HepG2 (cell line): ENCODE results near the gene ARHGDIA. TPM values are rescaled to one million over a fixed set of nuclear protein-coding genes. Genes with fewer than 3 reads are reported as not detected.

Experiments used
- ATF1 ChIP-seq: IDR thresholded peaks from 2 replicates; pipeline ENCODE4 v1.6.1; 2016; ENCODE audit warnings: mild to moderate bottlenecking, control low read depth
- ERF ChIP-seq: IDR thresholded peaks from 2 replicates; pipeline ENCODE4 v1.6.1; 2018; ENCODE audit warnings: missing biosample characterization, missing genetic modification reagents
- GTF2F1 ChIP-seq: fragments of 150-350 bp; IDR thresholded peaks from 2 replicates; pipeline ENCODE4 v1.6.1; 2014; ENCODE audit warnings: low read length
- HOXA7 ChIP-seq: sonication (generic); formaldehyde crosslinking; IDR thresholded peaks from 2 replicates; pipeline ENCODE4 v1.8.1; 2022; ENCODE audit warnings: mild to moderate bottlenecking, missing genetic modification reagents, moderate library complexity
- JDP2 ChIP-seq: sonication (generic); formaldehyde crosslinking; IDR thresholded peaks from 2 replicates; pipeline ENCODE4 v1.8.1; 2022; ENCODE audit warnings: missing genetic modification reagents, borderline replicate concordance
- KLF13 ChIP-seq: sonication (generic); formaldehyde crosslinking; IDR thresholded peaks from 2 replicates; pipeline ENCODE4 v1.4.0; 2020; ENCODE audit warnings: mild to moderate bottlenecking, missing genetic modification reagents
- NFATC3 ChIP-seq: sonication (generic); formaldehyde crosslinking; IDR thresholded peaks from 2 replicates; pipeline ENCODE4 v1.5.1; 2020; ENCODE audit warnings: mild to moderate bottlenecking, missing genetic modification reagents
- NR2F6 ChIP-seq, 2 experiments: IDR thresholded peaks; 2 replicates each; pipeline ENCODE4 v1.6.1; 2016; ENCODE audit warnings: antibody characterized with exemption in 1 of 2, mild to moderate bottlenecking in 1 of 2
- PHF5A ChIP-seq: IDR thresholded peaks from one replicate; pipeline ENCODE4 v1.6.1; 2018; ENCODE audit warnings: low read depth, missing genetic modification reagents; ENCODE audit not compliant: unreplicated experiment
- RBM39 ChIP-seq: fragments of 200-400 bp; formaldehyde crosslinking; IDR thresholded peaks from one replicate; pipeline ENCODE4 v1.6.1; 2018; ENCODE audit warnings: antibody characterized with exemption, mild to moderate bottlenecking, low read depth, low read length; ENCODE audit not compliant: poor library complexity, severe bottlenecking
- SUZ12 ChIP-seq: fragments of 150-350 bp; IDR thresholded peaks from 2 replicates; pipeline ENCODE4 v1.6.1; 2014; ENCODE audit warnings: low read depth, low read length
- TEAD2 ChIP-seq: sonication (generic); formaldehyde crosslinking; IDR thresholded peaks from 2 replicates; pipeline ENCODE4 v1.9.0; 2021; ENCODE audit warnings: missing genetic modification reagents
- ZNF224 ChIP-seq: sonication (generic); formaldehyde crosslinking; IDR thresholded peaks from 2 replicates; pipeline ENCODE4 v1.5.0; 2020; ENCODE audit warnings: mild to moderate bottlenecking, missing genetic modification reagents
- ZNF253 ChIP-seq: sonication (generic); formaldehyde crosslinking; IDR thresholded peaks from 2 replicates; pipeline ENCODE4 v1.8.0; 2022; ENCODE audit warnings: mild to moderate bottlenecking, missing genetic modification reagents, borderline replicate concordance
- ZNF343 ChIP-seq: sonication (generic); formaldehyde crosslinking; IDR thresholded peaks from 2 replicates; pipeline ENCODE4 v1.4.0; 2020; ENCODE audit warnings: mild to moderate bottlenecking, missing genetic modification reagents
- ZNF367 ChIP-seq: sonication (generic); formaldehyde crosslinking; IDR thresholded peaks from 2 replicates; pipeline ENCODE4 v1.4.0; 2020; ENCODE audit warnings: missing genetic modification reagents, borderline replicate concordance
- ZNF672 ChIP-seq: sonication (generic); formaldehyde crosslinking; IDR thresholded peaks from 2 replicates; pipeline ENCODE4 v1.8.1; 2022; ENCODE audit warnings: missing genetic modification reagents
- polyA plus RNA-seq, 8 experiments: library from polyadenylated mRNA; depleted of rRNA in 3 of 8; stranded (reverse) in 7 of 8; unstranded in 1 of 8; fragments of >200 nt; fragmentation: Illumina TruSeq in 4 of 8; extraction: Trizol in 4 of 8; gene quantifications; 2 replicates each; pipeline versions ENCODE4 v1.2.1 to v1.2.3, GENCODE V29; 2011 to 2016; ENCODE audit warnings: low read depth in 4 of 8, missing spikeins in 1 of 8, mixed read lengths in 1 of 8; ENCODE audit not compliant: insufficient read depth in 1 of 8
- total RNA-seq, 5 experiments: library from RNA; depleted of rRNA; stranded (reverse); fragments of >200 nt; fragmentation: Illumina TruSeq; extraction: Trizol; gene quantifications; 2 replicates each; pipeline ENCODE4 v1.2.3, GENCODE V29; 2016; ENCODE audit warnings: low read depth in 1 of 5
- TF ChIP-seq, protein P1 (sequence below): sonication (generic); formaldehyde crosslinking; IDR thresholded peaks from 2 replicates; pipeline ENCODE4 v1.9.0; 2021; ENCODE audit warnings: missing genetic modification reagents, mild to moderate bottlenecking, borderline replicate concordance
- TF ChIP-seq, protein P2 (sequence below): sonication (generic); formaldehyde crosslinking; IDR thresholded peaks from 2 replicates; pipeline ENCODE4 v1.4.0; 2020; ENCODE audit warnings: mild to moderate bottlenecking, low read depth, missing genetic modification reagents
- TF ChIP-seq, protein P3 (sequence below): sonication (generic); formaldehyde crosslinking; IDR thresholded peaks from 2 replicates; pipeline ENCODE4 v1.5.0; 2020; ENCODE audit warnings: mild to moderate bottlenecking, missing genetic modification reagents, borderline replicate concordance

The ARHGDIA gene
- total and polyA plus RNA-seq, 2 of the 13 experiments (the other 11 are each of a cell fraction or from before 2014, with no cell fraction given), result 40.0 to 64.0 TPM

DNA sequence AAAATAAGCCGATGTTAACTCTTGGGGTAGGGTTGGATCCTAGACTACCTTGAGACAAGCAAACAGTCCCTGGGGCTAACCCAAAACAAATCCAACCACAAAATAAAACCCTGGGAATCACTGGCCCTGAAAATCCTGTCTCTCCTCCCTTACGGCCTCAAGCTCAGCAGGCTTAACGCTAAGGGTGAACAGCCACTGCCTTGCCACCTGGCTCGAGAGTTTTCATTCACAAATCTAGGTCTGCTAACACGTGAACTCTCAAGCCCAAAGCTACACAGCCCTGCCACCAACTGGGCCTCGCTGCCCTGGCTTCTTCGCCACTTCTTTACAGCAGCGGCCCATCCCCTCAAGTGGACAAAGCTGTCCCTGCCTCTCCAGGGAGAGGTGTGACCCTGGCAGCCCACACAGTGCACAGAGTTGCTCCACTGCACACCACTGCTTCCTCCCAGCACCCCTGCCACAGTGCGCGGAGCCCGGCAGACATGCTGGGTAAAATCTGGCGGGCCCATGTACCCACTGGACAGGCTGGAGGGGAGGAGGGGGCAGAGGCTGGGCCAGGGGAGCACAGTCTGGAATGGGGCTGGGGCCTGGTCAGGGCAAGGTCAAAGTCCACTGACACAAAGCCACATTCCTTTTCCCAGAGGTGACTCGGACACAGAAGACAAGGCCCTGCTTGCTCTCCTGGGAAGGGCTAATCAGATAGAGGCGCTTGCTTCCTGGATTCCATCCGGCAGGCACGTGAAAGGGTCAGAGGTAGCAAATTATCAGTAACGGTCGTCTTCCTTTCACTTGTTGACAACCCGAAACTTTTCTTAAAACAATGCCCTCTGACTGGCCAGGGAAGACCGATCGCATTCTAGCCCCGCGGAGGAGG, 39.1 kb upstream of the ARHGDIA start (continued):
- no peak for TF ChIP-seq ATF1 (CRISPR knock-in tag)
- TF ChIP-seq NR2F6 (IDR thresholded peaks at IDR 0.05), result peak; percentile 96
- peak; percentile 96 for TF ChIP-seq NR2F6 (CRISPR knock-in tag; IDR thresholded peaks at IDR 0.05)
- TF ChIP-seq ZNF253 (CRISPR knock-in tag), result peak; percentile 81; the same call in 1 of the 2 replicates
- TF ChIP-seq, protein P1, sequence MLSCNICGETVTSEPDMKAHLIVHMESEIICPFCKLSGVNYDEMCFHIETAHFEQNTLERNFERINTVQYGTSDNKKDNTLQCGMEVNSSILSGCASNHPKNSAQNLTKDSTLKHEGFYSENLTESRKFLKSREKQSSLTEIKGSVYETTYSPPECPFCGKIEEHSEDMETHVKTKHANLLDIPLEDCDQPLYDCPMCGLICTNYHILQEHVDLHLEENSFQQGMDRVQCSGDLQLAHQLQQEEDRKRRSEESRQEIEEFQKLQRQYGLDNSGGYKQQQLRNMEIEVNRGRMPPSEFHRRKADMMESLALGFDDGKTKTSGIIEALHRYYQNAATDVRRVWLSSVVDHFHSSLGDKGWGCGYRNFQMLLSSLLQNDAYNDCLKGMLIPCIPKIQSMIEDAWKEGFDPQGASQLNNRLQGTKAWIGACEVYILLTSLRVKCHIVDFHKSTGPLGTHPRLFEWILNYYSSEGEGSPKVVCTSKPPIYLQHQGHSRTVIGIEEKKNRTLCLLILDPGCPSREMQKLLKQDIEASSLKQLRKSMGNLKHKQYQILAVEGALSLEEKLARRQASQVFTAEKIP (CRISPR knock-in tag), result no peak
- no peak for TF ChIP-seq SUZ12
- TF ChIP-seq ZNF343 (CRISPR knock-in tag), result peak; percentile 67; the same call in 1 of the 2 replicates
- TF ChIP-seq, protein P2, sequence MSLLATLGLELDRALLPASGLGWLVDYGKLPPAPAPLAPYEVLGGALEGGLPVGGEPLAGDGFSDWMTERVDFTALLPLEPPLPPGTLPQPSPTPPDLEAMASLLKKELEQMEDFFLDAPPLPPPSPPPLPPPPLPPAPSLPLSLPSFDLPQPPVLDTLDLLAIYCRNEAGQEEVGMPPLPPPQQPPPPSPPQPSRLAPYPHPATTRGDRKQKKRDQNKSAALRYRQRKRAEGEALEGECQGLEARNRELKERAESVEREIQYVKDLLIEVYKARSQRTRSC (CRISPR knock-in tag), result no peak
- TF ChIP-seq HOXA7 (CRISPR knock-in tag), result no peak
- peak; percentile 82 for TF ChIP-seq PHF5A (CRISPR knock-in tag)
- TF ChIP-seq KLF13 (CRISPR knock-in tag), result peak; percentile 42; the same call in 1 of the 2 replicates
- peak; percentile 81 for TF ChIP-seq ERF (CRISPR knock-in tag)
- TF ChIP-seq ZNF224 (CRISPR knock-in tag), result peak; percentile 79
- no peak for TF ChIP-seq TEAD2 (CRISPR knock-in tag)
- no peak for TF ChIP-seq JDP2 (CRISPR knock-in tag)
- TF ChIP-seq, protein P3, sequence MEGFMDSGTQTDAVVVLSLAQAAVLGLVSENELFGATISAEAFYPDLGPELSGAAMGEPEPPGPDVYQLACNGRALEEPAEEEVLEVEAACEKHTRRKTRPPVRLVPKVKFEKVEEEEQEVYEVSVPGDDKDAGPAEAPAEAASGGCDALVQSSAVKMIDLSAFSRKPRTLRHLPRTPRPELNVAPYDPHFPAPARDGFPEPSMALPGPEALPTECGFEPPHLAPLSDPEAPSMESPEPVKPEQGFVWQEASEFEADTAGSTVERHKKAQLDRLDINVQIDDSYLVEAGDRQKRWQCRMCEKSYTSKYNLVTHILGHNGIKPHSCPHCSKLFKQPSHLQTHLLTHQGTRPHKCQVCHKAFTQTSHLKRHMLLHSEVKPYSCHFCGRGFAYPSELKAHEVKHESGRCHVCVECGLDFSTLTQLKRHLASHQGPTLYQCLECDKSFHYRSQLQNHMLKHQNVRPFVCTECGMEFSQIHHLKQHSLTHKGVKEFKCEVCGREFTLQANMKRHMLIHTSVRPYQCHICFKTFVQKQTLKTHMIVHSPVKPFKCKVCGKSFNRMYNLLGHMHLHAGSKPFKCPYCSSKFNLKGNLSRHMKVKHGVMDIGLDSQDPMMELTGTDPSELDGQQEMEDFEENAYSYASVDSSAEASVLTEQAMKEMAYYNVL (CRISPR knock-in tag), result no peak; the same call in 1 of the 2 replicates
- TF ChIP-seq NFATC3 (CRISPR knock-in tag), result 0 out of 2 replicates have a peak, but pooled peaks have one; percentile 37
- no peak for TF ChIP-seq ZNF672 (CRISPR knock-in tag)
- TF ChIP-seq RBM39, result peak; percentile 75
- TF ChIP-seq GTF2F1, result no peak
- TF ChIP-seq ZNF367 (CRISPR knock-in tag), result no peak
